Fibroblast of peridontal ligament (primary cell): ENCODE measurements around the gene HYLS1.
"Not testable (repeated sequence)": the region's sequence is repeated elsewhere in the genome, so short reads cannot be mapped to it uniquely, and the experiment has no call there.

Experiments used
- DNase-seq: peaks from one replicate; pipeline ENCODE4 v3.0.0-alpha.2; 2010; ENCODE audit errors: extremely low read depth

The HYLS1 gene

DNA sequence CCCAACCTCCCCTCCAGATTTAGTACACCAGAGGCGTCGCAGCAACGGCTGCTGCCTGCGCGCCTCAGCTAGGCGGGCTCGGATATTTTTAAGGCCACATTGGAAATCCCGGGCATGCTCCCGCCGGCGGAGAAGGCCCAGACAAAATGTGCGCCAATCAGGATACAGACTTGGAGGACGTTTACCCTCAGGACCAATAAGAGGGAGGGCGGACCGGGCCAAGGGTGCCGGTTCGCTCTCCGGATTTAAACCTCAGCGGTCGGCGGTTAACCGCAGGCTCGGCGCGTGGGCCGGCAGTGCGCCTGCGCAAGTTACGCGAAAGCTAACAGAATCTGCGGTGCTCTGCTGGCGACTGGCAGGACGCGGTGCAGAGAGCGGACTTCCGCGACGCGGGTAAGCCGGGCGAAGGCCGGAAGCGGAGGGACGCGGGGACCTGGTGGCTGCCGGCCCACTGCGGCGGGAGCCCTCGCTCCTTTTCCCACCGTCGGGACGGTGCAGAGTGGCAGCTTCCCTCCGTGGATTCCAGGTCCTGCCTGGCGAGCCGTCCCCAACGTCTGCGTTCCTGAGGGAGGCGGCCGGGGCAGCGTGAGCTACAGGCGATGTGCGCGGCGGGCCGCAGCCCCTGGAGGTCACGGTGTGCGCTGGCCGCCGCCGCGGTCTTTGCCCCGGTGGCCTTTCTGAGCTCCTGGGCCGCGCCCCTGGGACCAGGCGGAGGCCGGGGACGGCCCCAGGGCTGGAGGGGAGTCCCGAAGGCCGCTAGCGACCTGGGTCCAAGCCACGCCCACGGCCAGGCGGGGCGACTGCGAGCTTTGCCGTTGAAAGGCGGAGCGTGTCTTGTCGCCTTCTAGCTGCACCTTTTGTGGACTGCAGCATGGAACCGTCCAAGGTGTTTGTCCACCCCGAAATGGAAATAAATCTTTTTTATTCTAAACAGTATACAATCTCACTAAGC is at the start of gene HYLS1:
Gene HYLS1 (plus strand): TSS at position 296 of the 952 bp plus-strand sequence. CDS start 11,701 bp downstream, outside the sequence.
- DNase-seq = peak; percentile 97

DNA sequence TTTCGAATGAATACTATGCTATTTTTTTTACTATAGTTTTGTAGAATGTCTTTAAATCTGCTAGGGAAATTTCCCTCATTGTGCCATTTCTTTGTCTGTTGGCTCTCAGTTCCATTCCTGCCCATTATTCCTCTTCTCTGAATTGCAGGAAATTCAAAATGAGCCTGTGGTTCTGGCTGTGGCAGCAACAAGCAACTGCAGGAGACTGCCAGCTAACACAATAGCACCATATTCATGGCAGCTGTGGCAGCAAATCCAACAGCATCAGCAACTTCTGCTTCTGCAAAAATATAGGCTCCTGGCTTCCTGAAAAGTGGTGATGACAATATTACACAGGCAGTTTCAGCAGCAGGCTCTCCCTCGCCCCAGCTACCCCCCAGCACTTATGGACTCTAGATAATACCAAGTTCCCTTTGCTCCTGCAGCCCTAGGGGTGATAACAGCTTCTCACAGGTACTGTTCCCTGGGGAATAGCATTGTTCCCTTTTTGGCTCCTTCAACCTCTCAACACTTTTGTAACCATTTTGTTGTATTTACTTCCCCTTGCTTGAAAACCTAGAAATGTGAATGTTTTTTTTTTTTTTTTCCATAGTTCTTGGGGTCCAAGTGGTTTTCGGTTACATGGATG is 45.0 kb upstream of the HYLS1 start:
- DNase-seq = no peak

DNA sequence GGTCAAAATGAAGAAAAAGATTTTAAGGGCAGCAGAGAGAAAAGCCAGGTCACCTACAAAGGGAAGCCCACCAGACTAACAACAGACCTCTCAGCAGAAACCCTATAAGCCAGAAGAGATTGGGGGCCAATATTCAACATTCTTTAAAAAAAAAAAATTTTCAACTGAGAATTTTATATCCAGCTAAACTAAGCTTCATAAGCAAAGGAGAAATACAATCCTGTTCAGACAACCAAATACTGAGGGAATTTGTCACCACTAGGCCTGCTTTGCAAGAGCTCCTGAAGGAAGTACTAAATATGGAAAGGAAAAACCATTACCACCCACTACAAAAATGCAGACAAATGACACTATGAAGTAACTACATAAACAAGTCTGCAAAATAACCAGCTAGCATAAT is 41.3 kb upstream of the HYLS1 start:
- no peak for DNase-seq

DNA sequence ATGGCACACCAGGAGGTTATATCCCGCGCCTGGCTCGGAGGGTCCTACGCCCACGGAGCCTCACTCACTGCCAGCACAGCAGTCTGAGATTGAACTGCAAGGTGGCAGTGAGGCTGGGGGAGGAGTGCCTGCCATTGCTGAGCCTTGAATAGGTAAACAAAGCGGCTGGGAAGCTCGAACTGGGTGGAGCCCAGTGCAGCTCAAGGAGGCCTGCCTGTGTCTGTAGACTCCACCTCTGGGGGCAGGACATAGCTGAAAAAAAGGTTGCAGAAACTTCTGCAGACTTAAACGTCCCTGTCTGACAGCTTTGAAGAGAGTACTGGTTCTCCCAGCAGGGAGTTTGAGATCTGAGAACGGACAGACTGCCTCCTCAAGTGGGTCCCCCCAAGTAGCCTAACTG is 29.8 kb upstream of the HYLS1 start:
- DNase-seq = not testable (repeated sequence)

- not testable (repeated sequence) for DNase-seq
Observed at GRCh38 chr11:125862786-125863185, 24.7 kb upstream of the HYLS1 start.

GRCh38 chr11:125865354-125865753 is 22.1 kb upstream of the HYLS1 start:
- not testable (repeated sequence) for DNase-seq

DNA sequence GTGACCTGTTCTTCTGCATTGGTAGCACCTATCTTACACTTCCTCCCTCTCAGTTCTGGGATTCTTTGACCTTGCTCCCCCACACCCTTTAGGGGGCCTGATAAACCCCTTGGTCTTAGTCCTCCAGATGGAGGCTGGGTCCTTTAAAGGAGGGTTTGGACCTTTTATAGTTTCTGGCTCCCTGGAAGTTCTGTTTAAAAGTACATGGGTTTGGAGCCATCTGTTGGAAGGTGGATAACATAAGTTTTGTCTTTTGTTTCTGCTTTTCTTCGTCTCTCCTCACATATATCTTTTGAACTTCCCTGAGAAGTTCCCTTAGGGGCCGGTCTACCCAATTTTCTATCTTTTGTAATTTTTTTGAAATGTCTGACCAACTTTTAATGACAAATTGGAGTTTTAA is 17.9 kb upstream of the HYLS1 start:
- no peak for DNase-seq

DNA sequence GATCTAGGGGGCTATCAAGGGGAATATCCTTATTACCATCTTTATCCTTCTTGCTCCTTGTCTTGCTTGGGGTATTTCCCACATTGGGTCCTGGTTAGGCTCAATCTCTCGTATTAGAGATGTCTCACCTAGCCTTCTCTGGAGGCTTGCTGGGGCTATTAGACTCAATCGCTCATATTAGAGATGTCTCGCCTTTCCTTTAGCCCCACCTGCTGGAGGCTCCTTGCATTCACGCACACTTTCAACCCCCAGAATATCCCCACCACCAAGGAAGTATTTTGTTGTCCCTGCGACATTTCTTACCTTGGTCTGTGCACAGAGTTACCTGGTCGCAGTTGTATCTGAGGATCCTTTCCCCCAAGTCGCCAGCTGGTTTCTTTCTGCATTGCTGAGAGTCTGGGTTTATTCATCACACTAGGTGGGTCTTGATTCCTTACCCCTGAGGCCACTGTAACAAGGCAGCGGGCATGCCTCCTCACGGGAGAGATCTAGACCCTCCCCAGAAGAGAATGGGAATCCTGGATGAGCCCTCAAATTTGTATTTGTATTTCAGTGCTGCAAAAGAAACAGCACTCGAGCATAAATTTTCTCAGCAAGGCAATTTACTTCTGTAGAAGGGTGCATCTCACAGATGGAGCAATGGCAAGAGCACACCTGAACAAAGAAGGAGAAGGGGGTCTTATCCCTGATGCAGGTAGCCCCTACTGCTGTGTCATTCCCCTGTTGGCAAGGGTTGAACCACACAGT is 15.9 kb upstream of the HYLS1 start:
- peak; percentile 15 for DNase-seq

- no peak for DNase-seq
Observed at GRCh38 chr11:125872138-125872491, 15.4 kb upstream of the HYLS1 start.

DNA sequence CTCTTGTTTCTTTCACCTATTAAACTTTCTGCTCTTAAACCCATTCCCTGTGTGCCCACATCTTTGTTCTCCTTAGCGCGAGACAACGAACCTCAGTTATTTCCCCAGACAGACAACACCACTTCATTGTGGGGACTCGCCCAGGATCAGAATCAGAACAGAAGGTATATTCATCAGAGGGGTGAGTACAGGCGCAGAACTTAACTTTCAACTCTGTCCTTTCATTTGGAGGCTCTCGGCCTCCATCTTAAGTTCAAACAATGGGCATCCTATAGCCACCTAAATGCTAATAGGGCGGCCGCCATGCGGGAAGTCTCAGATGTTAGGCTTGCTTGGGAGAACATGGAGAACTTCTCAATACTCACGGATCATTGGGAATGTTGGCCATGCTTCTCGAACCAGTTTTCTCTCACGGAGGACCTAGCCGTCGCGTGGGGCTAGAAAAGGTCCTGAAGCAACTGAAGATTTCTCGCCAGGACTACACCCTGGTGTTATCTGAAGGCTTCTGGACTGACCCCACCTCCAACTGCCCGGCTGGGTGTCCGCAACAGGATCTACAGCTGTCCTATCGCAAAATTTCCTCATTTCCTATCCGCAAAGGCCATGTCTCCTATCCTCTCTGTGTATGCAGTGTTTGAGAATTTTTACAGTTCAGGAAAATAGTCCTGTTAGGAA is 13.4 kb upstream of the HYLS1 start:
- DNase-seq = no peak

DNA sequence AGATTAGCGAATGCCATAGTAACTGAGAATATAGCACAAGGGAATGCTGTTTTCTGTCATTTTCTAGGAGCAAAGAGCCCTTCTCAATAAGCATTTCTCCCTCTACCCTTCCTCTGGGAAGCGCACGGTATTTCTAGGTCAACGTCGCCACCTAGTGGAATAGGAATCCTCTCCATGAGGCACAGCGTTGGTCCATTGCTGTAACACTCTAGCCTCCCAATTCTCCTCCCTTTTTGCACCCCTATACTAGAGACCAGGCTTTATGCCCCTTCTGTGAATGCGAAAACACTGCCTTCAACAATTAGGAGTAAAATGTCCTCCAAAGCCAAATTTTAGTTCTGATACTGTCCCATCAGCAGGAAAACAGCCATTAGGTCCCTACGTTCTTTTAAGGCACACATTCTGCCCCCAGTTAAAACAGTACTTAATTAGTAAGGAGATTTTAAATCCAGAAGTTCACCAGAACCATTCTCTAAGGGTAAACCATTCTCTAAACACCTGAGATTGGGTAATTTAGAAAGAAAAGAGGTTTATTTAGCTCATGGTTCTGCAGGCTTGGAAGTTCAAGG is 12.8 kb upstream of the HYLS1 start:
- peak; percentile 81 for DNase-seq

GRCh38 chr11:125881291-125881690 is 6.2 kb upstream of the HYLS1 start:
- DNase-seq = no peak

GRCh38 chr11:125883375-125883774 is 4.1 kb upstream of the HYLS1 start:
- DNase-seq = no peak

GRCh38 chr11:125886997-125887372 is 483 bp upstream of the HYLS1 start:
- DNase-seq = no peak

DNA sequence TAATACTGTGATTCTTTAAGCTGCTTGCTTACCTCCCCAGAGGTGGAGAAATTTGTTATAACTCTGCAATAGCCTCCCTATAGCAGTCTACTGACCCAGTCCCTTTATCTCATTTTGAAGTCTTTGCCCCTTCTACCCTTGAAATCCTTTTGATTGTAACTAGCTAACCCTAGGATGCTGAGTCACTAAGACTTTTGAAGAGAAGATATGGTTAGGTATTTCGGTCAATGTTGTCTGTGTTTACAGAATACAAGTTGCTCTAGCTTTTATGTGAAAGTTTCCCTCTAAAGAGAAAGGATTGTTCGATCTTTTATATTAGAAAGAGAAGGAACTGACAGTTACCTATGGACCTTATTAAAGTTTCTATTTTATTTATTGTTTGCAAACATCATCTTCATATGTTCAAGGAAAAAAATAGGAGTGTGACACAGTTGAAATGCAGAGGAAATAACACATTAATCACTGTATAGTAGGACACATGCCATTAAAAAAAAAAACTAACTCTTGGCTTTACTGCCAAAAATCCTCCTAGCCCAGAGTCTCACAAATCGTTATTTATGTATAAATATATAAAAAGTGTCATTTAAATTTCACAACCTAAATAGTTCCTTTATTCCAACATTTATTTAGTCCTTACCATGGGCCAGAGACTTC is 3.1 kb downstream of the HYLS1 start:
- peak; percentile 21 for DNase-seq

DNA sequence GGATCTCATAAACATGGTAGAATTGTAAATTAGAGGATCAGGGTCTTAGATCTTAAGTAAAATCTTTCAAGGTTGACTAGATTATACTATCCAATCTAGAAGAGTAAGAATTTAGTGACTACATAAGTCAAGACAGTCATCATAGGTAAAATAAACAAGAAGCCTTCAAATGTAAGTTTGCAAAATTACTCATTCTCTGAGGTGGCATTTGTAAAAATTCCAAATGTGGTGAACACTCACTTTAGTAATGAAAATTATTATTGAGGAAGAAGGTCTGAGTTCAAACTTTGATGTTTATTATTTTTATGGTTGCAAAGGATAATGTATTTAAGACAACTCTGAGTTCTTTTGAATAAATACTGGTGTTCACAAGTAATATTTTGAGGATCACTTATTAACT is 4.6 kb downstream of the HYLS1 start:
- DNase-seq = peak; percentile 35

- no peak for DNase-seq
Observed at GRCh38 chr11:125892994-125893393, 5.5 kb downstream of the HYLS1 start.

DNA sequence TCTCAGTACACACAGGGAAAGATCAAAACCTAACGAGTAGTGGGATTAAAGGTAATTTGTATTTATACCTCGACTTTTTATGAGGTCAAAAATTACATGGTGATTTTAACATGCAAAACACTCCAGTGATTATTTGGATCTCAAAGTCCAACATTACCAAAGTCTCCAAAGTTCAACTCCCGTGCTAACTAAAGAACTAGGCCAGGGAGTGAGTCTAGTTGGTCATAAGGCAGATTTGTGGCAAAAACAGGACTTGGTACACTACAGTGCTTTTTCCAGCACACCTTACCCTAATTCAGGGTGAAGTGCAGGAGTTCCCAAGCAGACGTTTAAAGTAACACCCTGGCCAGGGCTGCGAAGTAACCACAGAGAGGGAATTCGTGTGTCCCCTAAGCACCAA is 14.4 kb downstream of the HYLS1 start:
- no peak for DNase-seq

DNA sequence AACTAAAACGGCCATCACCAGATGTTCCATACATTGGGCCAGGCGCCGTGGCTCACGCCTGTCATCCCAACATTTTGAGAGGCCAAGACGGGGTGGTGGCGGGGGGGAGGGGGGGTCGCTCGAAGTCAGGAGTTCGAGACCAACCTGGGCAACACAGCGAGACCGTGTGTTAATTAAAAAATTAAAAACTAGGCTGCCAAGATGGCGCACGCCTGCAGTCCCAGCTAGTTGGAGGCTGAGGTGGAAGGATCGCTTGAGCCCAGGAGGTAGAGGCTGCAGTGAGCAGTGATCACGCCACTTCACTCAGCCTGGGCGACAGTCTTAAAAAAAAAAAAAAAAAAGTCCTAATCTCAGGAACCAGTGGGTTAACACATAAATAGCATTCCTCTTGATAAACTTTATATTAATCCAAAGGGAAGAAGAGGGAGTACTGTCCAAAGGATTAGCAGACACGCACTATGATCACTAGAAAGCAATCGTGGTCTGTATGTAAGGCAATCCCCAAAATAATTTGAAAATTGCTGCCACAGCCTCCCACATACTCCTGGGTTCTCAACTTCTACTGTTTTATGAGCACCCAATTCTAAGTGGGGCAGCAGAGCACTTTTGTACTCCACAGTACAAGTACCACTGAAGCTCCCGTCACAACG is 14.9 kb downstream of the HYLS1 start:
- no peak for DNase-seq

- DNase-seq = peak; percentile 78
Observed at GRCh38 chr11:125902927-125903710, 15.7 kb downstream of the HYLS1 start, which contains the start of gene PUS3. Gene PUS3 (minus strand): TSS chr11:125903206. CDS start chr11:125896284, 6,922 bp downstream.
